BE2C (cell line): ENCODE measurements around the gene AGK.

Source experiments
- DNase-seq: peaks from one replicate; pipeline ENCODE4 v3.0.0-alpha.2; 2020
- H3K27me3 ChIP-seq: fragments of 250-450 bp; sonication (Bioruptor Pico); 2 replicates; pipeline ENCODE4 v1.5.1; 2020; ENCODE audit warnings: mild to moderate bottlenecking
- H3K36me3 ChIP-seq: fragments of 250-450 bp; sonication (Bioruptor Pico); 2 replicates; pipeline ENCODE4 v1.5.1; 2020; ENCODE audit warnings: mild to moderate bottlenecking
- H3K4me1 ChIP-seq: fragments of 250-450 bp; sonication (Bioruptor Pico); 2 replicates; pipeline ENCODE4 v1.5.1; 2020
- H3K4me3 ChIP-seq: 2 replicates; pipeline ENCODE4 v1.5.1; 2011; ENCODE audit warnings: low read depth, low read length
- H3K9me3 ChIP-seq: fragments of 250-450 bp; sonication (Bioruptor Pico); 2 replicates; pipeline ENCODE4 v1.5.1; 2020
- TF ChIP-seq, protein P1 (sequence below): IDR thresholded peaks from 2 replicates; pipeline ENCODE4 v1.5.1; 2012; ENCODE audit warnings: mild to moderate bottlenecking, low read depth, low read length

The AGK gene

DNA sequence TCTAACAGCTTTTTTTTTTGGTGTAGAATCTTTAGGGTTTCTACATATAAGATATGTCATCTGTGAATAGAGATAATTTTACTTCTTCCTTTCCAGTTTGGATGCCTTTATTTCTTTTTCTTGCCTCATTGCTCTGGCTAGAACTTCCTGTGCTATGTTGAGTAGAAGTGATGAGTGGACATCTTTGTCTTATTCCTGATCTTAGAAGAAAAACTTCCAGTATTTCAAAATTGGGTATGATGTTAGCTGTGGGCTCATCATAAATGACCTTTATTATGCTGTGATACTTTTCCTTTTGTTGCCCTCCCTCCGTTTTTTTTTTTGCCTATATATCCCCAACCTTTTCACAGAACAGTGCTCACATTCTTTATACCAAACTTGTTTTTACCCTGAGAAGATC is 8.8 kb downstream of the AGK start:
- Histone ChIP-seq H3K4me1 (no peaks in the 10 kb centered on the region), H3K36me3 (peaks cover 10% of the 10 kb centered on the region), H3K9me3 (no peaks in the 10 kb centered on the region), H3K4me3 (no peak overlapping the region), H3K27me3 (no peaks in the 10 kb centered on the region)
- TF ChIP-seq, protein P1, sequence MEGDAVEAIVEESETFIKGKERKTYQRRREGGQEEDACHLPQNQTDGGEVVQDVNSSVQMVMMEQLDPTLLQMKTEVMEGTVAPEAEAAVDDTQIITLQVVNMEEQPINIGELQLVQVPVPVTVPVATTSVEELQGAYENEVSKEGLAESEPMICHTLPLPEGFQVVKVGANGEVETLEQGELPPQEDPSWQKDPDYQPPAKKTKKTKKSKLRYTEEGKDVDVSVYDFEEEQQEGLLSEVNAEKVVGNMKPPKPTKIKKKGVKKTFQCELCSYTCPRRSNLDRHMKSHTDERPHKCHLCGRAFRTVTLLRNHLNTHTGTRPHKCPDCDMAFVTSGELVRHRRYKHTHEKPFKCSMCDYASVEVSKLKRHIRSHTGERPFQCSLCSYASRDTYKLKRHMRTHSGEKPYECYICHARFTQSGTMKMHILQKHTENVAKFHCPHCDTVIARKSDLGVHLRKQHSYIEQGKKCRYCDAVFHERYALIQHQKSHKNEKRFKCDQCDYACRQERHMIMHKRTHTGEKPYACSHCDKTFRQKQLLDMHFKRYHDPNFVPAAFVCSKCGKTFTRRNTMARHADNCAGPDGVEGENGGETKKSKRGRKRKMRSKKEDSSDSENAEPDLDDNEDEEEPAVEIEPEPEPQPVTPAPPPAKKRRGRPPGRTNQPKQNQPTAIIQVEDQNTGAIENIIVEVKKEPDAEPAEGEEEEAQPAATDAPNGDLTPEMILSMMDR, result no peak
- DNase-seq, result no peak

- Histone ChIP-seq H3K4me1 (no peaks in the 10 kb centered on the region), H3K36me3 (peaks cover 14% of the 10 kb centered on the region), H3K27me3 (no peaks in the 10 kb centered on the region), H3K9me3 (no peaks in the 10 kb centered on the region), H3K4me3 (no peak overlapping the region)
- TF ChIP-seq, protein P1, result no peak
- no peak for DNase-seq
Measured at GRCh38 chr7:141562036-141562435, 10.8 kb downstream of the AGK start.

GRCh38 chr7:141562543-141562942 is 11.3 kb downstream of the AGK start:
- TF ChIP-seq, protein P1, result no peak
- peaks cover 12% of the 10 kb centered on the region for H3K36me3 ChIP-seq
- no peaks in the 10 kb centered on the region for H3K4me1 ChIP-seq
- no peak for DNase-seq
- H3K9me3 ChIP-seq, result no peaks in the 10 kb centered on the region
- no peaks in the 10 kb centered on the region for H3K27me3 ChIP-seq
- no peak overlapping the region for H3K4me3 ChIP-seq

DNA sequence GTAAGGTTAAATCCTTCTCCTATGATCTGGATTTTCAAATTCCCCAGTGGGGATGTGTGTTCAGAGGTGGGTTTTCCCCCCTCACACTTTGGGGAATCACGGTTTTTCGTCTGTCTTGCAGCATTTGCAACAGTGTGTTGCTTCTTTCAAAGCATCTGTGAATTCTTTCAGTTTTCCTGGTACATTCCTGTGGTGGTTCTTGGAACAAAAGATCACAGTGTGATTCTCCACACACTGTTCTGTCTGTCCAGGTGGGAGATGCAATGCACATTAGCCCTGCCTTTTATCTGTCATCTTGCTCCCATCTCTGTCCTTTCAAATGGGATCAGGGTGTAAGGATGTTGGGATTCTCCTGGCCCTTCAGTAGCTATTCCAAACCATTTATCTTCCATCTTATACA is 11.8 kb downstream of the AGK start:
- no peaks in the 10 kb centered on the region for H3K27me3 ChIP-seq
- peaks cover 13% of the 10 kb centered on the region for H3K36me3 ChIP-seq
- H3K4me3 ChIP-seq, result no peak overlapping the region
- no peaks in the 10 kb centered on the region for H3K9me3 ChIP-seq
- DNase-seq, result no peak
- H3K4me1 ChIP-seq, result no peaks in the 10 kb centered on the region
- TF ChIP-seq, protein P1, result no peak

DNA sequence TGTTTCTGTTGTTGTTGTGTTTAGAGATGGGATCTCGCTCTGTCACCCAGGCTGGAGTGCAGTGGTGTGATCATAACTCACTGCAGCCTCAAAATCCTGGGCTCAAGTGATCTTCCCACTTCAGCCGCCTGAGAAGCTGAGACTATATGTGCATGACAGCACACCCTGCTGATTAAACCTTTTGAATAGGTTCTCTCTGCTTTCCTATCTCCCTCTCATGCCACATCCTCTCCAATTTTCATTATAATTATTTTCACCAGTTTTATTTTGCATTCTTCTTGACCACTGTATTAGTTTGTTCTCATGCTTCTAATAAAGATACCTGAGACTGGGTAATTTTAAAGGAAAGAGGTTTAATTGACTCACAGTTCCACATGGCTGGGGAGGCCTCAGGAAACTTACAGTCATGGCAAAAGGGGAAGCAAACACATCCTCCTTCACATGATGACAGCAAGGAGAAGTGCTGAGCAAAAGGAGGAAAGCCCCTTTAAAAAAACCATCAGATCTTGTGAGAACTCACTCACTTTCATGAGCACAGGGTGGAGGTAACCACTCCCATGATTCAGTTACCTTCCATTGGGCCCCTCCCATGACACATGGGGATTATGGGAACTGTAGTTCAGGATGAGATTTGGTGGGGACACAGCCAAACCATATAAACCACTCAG is 12.9 kb downstream of the AGK start:
- no peak overlapping the region for H3K4me3 ChIP-seq
- no peak for DNase-seq
- no peaks in the 10 kb centered on the region for H3K27me3 ChIP-seq
- H3K9me3 ChIP-seq, result no peaks in the 10 kb centered on the region
- H3K4me1 ChIP-seq, result no peaks in the 10 kb centered on the region
- H3K36me3 ChIP-seq, result peaks cover 13% of the 10 kb centered on the region
- TF ChIP-seq, protein P1, result no peak

DNA sequence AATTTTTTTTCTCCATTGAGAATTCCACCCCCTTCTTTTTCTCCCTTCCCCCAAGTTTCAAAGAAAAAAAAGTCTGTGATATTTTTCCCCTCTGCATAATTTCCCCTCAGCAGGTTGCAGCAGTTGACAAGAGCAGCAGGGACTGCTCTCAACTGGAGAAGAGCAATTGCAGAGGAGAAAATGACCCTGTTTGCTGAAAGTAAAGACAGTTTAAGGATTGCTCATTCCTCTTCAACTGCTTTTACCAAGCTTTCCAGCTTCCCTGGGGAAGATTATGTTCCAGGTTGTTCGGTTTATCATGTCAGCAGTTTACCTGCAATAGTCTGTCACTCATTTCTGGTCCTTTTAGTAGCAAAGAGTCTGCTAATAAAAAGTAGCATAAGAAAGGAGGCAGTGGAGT is 16.2 kb downstream of the AGK start:
- H3K9me3 ChIP-seq, result no peaks in the 10 kb centered on the region
- DNase-seq, result no peak
- TF ChIP-seq, protein P1, result no peak
- H3K4me3 ChIP-seq, result no peak overlapping the region
- no peaks in the 10 kb centered on the region for H3K27me3 ChIP-seq
- no peaks in the 10 kb centered on the region for H3K4me1 ChIP-seq
- peaks cover 10% of the 10 kb centered on the region for H3K36me3 ChIP-seq
